GM15510 (cell line): Measurements from ENCODE around the gene PDZK1.

Experiments
- POLR2A ChIP-seq: IDR thresholded peaks from 3 replicates; pipeline ENCODE4 v1.6.1; 2011; ENCODE audit warnings: borderline replicate concordance; ENCODE audit not compliant: insufficient read length; ENCODE audit errors: extremely low read depth

Gene PDZK1

GRCh38 chr1:145690587-145691558 is 16.3 kb downstream of the PDZK1 start:
- TF ChIP-seq POLR2A = no peak

GRCh38 chr1:145689922-145690321 is 17.2 kb downstream of the PDZK1 start:
- TF ChIP-seq POLR2A = no peak

- no peak for TF ChIP-seq POLR2A
These were observed 18.2 kb downstream of the PDZK1 start for GRCh38 chr1:145688924-145689323.

GRCh38 chr1:145688328-145688727 is 18.8 kb downstream of the PDZK1 start:
- no peak for TF ChIP-seq POLR2A
